IPS-15b (cell line): Measurements from ENCODE around the gene NCKAP5.

Experiments used
- H3K27me3 ChIP-seq: one replicate; pipeline ENCODE4 v1.6.1; 2013; ENCODE audit warnings: low read length; ENCODE audit not compliant: control insufficient read depth, insufficient read depth
- H3K36me3 ChIP-seq: one replicate; pipeline ENCODE4 v1.6.1; 2013; ENCODE audit warnings: low read length; ENCODE audit not compliant: control insufficient read depth, insufficient read depth
- H3K4me1 ChIP-seq: one replicate; pipeline ENCODE4 v1.6.1; 2013; ENCODE audit warnings: mild to moderate bottlenecking, low read length; ENCODE audit not compliant: control insufficient read depth, insufficient read depth
- H3K4me3 ChIP-seq: one replicate; pipeline ENCODE4 v1.5.1; 2013; ENCODE audit warnings: low read depth, low read length
- H3K9ac ChIP-seq: one replicate; pipeline ENCODE4 v1.6.1; 2013; ENCODE audit warnings: low read depth, mild to moderate bottlenecking, low read length
- H3K9me3 ChIP-seq: one replicate; pipeline ENCODE4 v1.6.1; 2013; ENCODE audit warnings: mild to moderate bottlenecking, low read length; ENCODE audit not compliant: control insufficient read depth, insufficient read depth

NCKAP5 gene

GRCh38 chr2:133598769-133599168, 30.5 kb upstream of the NCKAP5 start:
- Histone ChIP-seq H3K36me3 (no peaks in the 10 kb centered on the region), H3K9ac (no peak overlapping the region), H3K4me1 (no peaks in the 10 kb centered on the region), H3K9me3 (no peaks in the 10 kb centered on the region), H3K4me3 (no peak overlapping the region), H3K27me3 (no peaks in the 10 kb centered on the region)

- Histone ChIP-seq H3K27me3 (no peaks in the 10 kb centered on the region), H3K9me3 (no peaks in the 10 kb centered on the region), H3K9ac (no peak overlapping the region)
Observed at GRCh38 chr2:133596701-133597393, 28.6 kb upstream of the NCKAP5 start.

GRCh38 chr2:133591164-133591563, 22.9 kb upstream of the NCKAP5 start:
- H3K9me3 ChIP-seq: no peaks in the 10 kb centered on the region
- no peaks in the 10 kb centered on the region for H3K36me3 ChIP-seq
- no peak overlapping the region for H3K4me3 ChIP-seq
- H3K27me3 ChIP-seq: no peaks in the 10 kb centered on the region
- H3K9ac ChIP-seq: no peak overlapping the region
- H3K4me1 ChIP-seq: no peaks in the 10 kb centered on the region

More at GRCh38 chr2:133596701-133597393, 28.6 kb upstream of the NCKAP5 start:
- no peaks in the 10 kb centered on the region for H3K36me3 ChIP-seq
- no peak overlapping the region for H3K4me3 ChIP-seq
- no peaks in the 10 kb centered on the region for H3K4me1 ChIP-seq

GRCh38 chr2:133589456-133589855, 21.2 kb upstream of the NCKAP5 start:
- Histone ChIP-seq H3K9me3 (no peaks in the 10 kb centered on the region), H3K27me3 (no peaks in the 10 kb centered on the region), H3K4me1 (no peaks in the 10 kb centered on the region), H3K9ac (no peak overlapping the region), H3K4me3 (no peak overlapping the region), H3K36me3 (no peaks in the 10 kb centered on the region)

GRCh38 chr2:133588144-133588543, 19.9 kb upstream of the NCKAP5 start:
- H3K27me3 ChIP-seq: no peaks in the 10 kb centered on the region
- no peaks in the 10 kb centered on the region for H3K4me1 ChIP-seq
- H3K9ac ChIP-seq: no peak overlapping the region
- H3K4me3 ChIP-seq: no peak overlapping the region
- H3K36me3 ChIP-seq: no peaks in the 10 kb centered on the region
- no peaks in the 10 kb centered on the region for H3K9me3 ChIP-seq

GRCh38 chr2:133586978-133587377, 18.7 kb upstream of the NCKAP5 start:
- no peaks in the 10 kb centered on the region for H3K27me3 ChIP-seq
- H3K9me3 ChIP-seq: no peaks in the 10 kb centered on the region
- no peaks in the 10 kb centered on the region for H3K36me3 ChIP-seq
- H3K4me1 ChIP-seq: no peaks in the 10 kb centered on the region
- H3K4me3 ChIP-seq: no peak overlapping the region
- no peak overlapping the region for H3K9ac ChIP-seq

GRCh38 chr2:133581010-133581760, 12.9 kb upstream of the NCKAP5 start:
- Histone ChIP-seq H3K36me3 (no peaks in the 10 kb centered on the region), H3K27me3 (no peaks in the 10 kb centered on the region)

GRCh38 chr2:133579274-133579673, 11.0 kb upstream of the NCKAP5 start:
- H3K9me3 ChIP-seq: no peaks in the 10 kb centered on the region
- no peaks in the 10 kb centered on the region for H3K36me3 ChIP-seq
- no peaks in the 10 kb centered on the region for H3K4me1 ChIP-seq
- H3K27me3 ChIP-seq: no peaks in the 10 kb centered on the region
- H3K4me3 ChIP-seq: no peak overlapping the region
- H3K9ac ChIP-seq: no peak overlapping the region

More at GRCh38 chr2:133581010-133581760, 12.9 kb upstream of the NCKAP5 start:
- Histone ChIP-seq H3K9me3 (no peaks in the 10 kb centered on the region), H3K4me1 (no peaks in the 10 kb centered on the region), H3K9ac (no peak overlapping the region), H3K4me3 (no peak overlapping the region)

- no peaks in the 10 kb centered on the region for H3K9me3 ChIP-seq
- no peaks in the 10 kb centered on the region for H3K27me3 ChIP-seq
- H3K9ac ChIP-seq: no peak overlapping the region
- no peaks in the 10 kb centered on the region for H3K36me3 ChIP-seq
- peaks cover 7% of the 10 kb centered on the region for H3K4me1 ChIP-seq
- no peak overlapping the region for H3K4me3 ChIP-seq
Observed at GRCh38 chr2:133576714-133577113, 8.5 kb upstream of the NCKAP5 start.

GRCh38 chr2:133574620-133575019, 6.4 kb upstream of the NCKAP5 start:
- Histone ChIP-seq H3K36me3 (no peaks in the 10 kb centered on the region), H3K9me3 (no peaks in the 10 kb centered on the region), H3K9ac (no peak overlapping the region), H3K4me1 (peaks cover 15% of the 10 kb centered on the region), H3K4me3 (no peak overlapping the region), H3K27me3 (no peaks in the 10 kb centered on the region)

- peaks cover 15% of the 10 kb centered on the region for H3K4me1 ChIP-seq
- H3K9ac ChIP-seq: no peak overlapping the region
- H3K36me3 ChIP-seq: no peaks in the 10 kb centered on the region
Observed at GRCh38 chr2:133574186-133574585, 5.9 kb upstream of the NCKAP5 start.

More at GRCh38 chr2:133574186-133574585, 5.9 kb upstream of the NCKAP5 start:
- H3K9me3 ChIP-seq: no peaks in the 10 kb centered on the region
- H3K4me3 ChIP-seq: no peak overlapping the region
- no peaks in the 10 kb centered on the region for H3K27me3 ChIP-seq
